ENCODE measurements around the gene USH1C.

GRCh38 chr11:17477084-17477333 lies 67.2 kb downstream of the USH1C start:
- no peak for TF ChIP-seq ZFP41 (CRISPR knock-in tag; IDR thresholded peaks at IDR 0.05; ENCODE audit: borderline replicate concordance)
- TF ChIP-seq USF2 (IDR thresholded peaks at IDR 0.05; ENCODE audit: low read depth, low read length) = no peak
- TF ChIP-seq USF2 (CRISPR knock-in tag; IDR thresholded peaks at IDR 0.05; ENCODE audit: borderline replicate concordance) = no peak
